NOMO-1 (cell line): ENCODE measurements around the gene C1orf198.

ENCODE experiments used
- DNase-seq, 2 experiments: peaks; one replicate each; lab custom pipeline; 2025; ENCODE audit not compliant: unreplicated experiment in 2 of 2; lab: John Stamatoyannopoulos, UW

Gene C1orf198

GRCh38 chr1:230836793-230837192, 31.5 kb downstream of the C1orf198 start:
- DNase-seq = no peak

- DNase-seq = no peak
Observed at GRCh38 chr1:230836347-230836746, 32.0 kb downstream of the C1orf198 start.

- DNase-seq = no peak
Observed at GRCh38 chr1:230834292-230834691, 34.0 kb downstream of the C1orf198 start.

GRCh38 chr1:230833511-230833910, 34.8 kb downstream of the C1orf198 start:
- DNase-seq = no peak

GRCh38 chr1:230832476-230832875, 35.8 kb downstream of the C1orf198 start:
- no peak for DNase-seq

- DNase-seq = no peak
Observed at GRCh38 chr1:230831771-230832170, 36.5 kb downstream of the C1orf198 start.

- no peak for DNase-seq
Observed at GRCh38 chr1:230828421-230828820, 39.9 kb downstream of the C1orf198 start.

GRCh38 chr1:230827801-230828200, 40.5 kb downstream of the C1orf198 start:
- DNase-seq = no peak

GRCh38 chr1:230827081-230827681, 41.1 kb downstream of the C1orf198 start:
- no peak for DNase-seq

- no peak for DNase-seq
Observed at GRCh38 chr1:230826166-230826875, 42.0 kb downstream of the C1orf198 start.

- no peak for DNase-seq
Observed at GRCh38 chr1:230825761-230826160, 42.6 kb downstream of the C1orf198 start.

- peak; percentile 55 to 85 for DNase-seq
Observed at GRCh38 chr1:230824919-230825721, 43.2 kb downstream of the C1orf198 start.

GRCh38 chr1:230824551-230824918, 43.8 kb downstream of the C1orf198 start:
- no peak for DNase-seq

- DNase-seq = no peak
Observed at GRCh38 chr1:230823931-230824381, 44.4 kb downstream of the C1orf198 start.

- no peak for DNase-seq
Observed at GRCh38 chr1:230823426-230823825, 44.9 kb downstream of the C1orf198 start.

GRCh38 chr1:230822092-230822581, 46.2 kb downstream of the C1orf198 start:
- DNase-seq = no peak

- no peak for DNase-seq
Observed at GRCh38 chr1:230821346-230821745, 47.0 kb downstream of the C1orf198 start.

- DNase-seq = no peak
Observed at GRCh38 chr1:230820568-230820967, 47.8 kb downstream of the C1orf198 start.

- DNase-seq = no peak
Observed at GRCh38 chr1:230819976-230820375, 48.3 kb downstream of the C1orf198 start.

GRCh38 chr1:230818901-230819300, 49.4 kb downstream of the C1orf198 start:
- no peak for DNase-seq

GRCh38 chr1:230818367-230818766, 50.0 kb downstream of the C1orf198 start:
- DNase-seq = no peak
